ENCODE measurements around the gene TCF7L1.

GRCh38 chr2:85148190-85148589, 15.0 kb downstream of the TCF7L1 start:
- no peak for TF ChIP-seq CTCF (IDR thresholded peaks at IDR 0.05; ENCODE audit: poor library complexity, severe bottlenecking)
- TF ChIP-seq POLR2AphosphoS5 (IDR thresholded peaks at IDR 0.05) = no peak
- TF ChIP-seq RAD21 (conservative IDR thresholded peaks at IDR 0.05) = no peak
- no peak for TF ChIP-seq EZH2 (IDR thresholded peaks at IDR 0.05; ENCODE audit: borderline replicate concordance, insufficient read depth, low read length, poor library complexity, severe bottlenecking)
- TF ChIP-seq MXI1 (conservative IDR thresholded peaks at IDR 0.05; ENCODE audit: poor library complexity, severe bottlenecking) = no peak
- TF ChIP-seq REST (IDR thresholded peaks at IDR 0.05; ENCODE audit: borderline replicate concordance) = no peak
- TF ChIP-seq EP300 (conservative IDR thresholded peaks at IDR 0.05; ENCODE audit: poor library complexity, severe bottlenecking) = no peak
